Endothelial cell of umbilical vein (primary cell): ENCODE measurements around the gene TNFSF12. TPM values are rescaled to one million over a fixed set of nuclear protein-coding genes. Genes with fewer than 3 reads are reported as not detected.

Experiments used
- BruUV-seq: library from RNA; stranded (reverse); fragments of 400-500 nt; replicated peaks from 2 replicates; lab custom pipeline; 2021; lab: Mats Ljungman, UMichigan
- CTCF ChIA-PET: fragments of 300-600, 350-600 bp; sonication (Branson Sonifier 250); formaldehyde crosslinking; loops from one replicate; lab custom pipeline; 2021; ENCODE audit warnings: antibody characterized with exemption, inconsistent platforms; lab: Charles Lee
- POLR2A ChIA-PET: fragments of 300-600, 350-600 bp; sonication (Branson Sonifier 250); formaldehyde crosslinking; loops from one replicate; lab custom pipeline; 2021; ENCODE audit warnings: antibody characterized with exemption, inconsistent platforms; lab: Charles Lee
- DNase-seq: peaks from one replicate; pipeline ENCODE4 v3.0.0-alpha.2; 2011; ENCODE audit warnings: low read depth, low spot score
- FAIRE-seq: peaks from 2 replicates; lab custom pipeline; 2011; peaks lifted over from hg19 to GRCh38; lab: Jason Lieb, UNC
- H2AFZ ChIP-seq: 2 replicates; pipeline ENCODE4 v1.6.0; 2012; ENCODE audit warnings: low read depth, low read length, control low read depth, inconsistent platforms
- H3K27ac ChIP-seq: 2 replicates; pipeline ENCODE4 v1.5.1; 2011; ENCODE audit warnings: low read depth, mild to moderate bottlenecking, control low read depth, low read length, moderate library complexity; ENCODE audit not compliant: insufficient read depth
- H3K27me3 ChIP-seq, 2 experiments: 2 replicates each; pipeline versions ENCODE4 v1.6.0 to v1.6.1; 2011; ENCODE audit warnings: low read length in 2 of 2, mixed read lengths in 1 of 2; ENCODE audit not compliant: control insufficient read depth in 2 of 2, insufficient read depth in 2 of 2
- H3K36me3 ChIP-seq, 2 experiments: 2 replicates in 1 of 2; 3 replicates in 1 of 2; pipeline ENCODE4 v1.5.1; 2011; ENCODE audit warnings: low read length in 2 of 2, mild to moderate bottlenecking in 1 of 2, moderate library complexity in 1 of 2; ENCODE audit not compliant: control insufficient read depth in 2 of 2, insufficient read depth in 2 of 2; ENCODE audit errors: extremely low read depth in 1 of 2
- H3K4me1 ChIP-seq: 3 replicates; pipeline ENCODE4 v1.5.1; 2011; ENCODE audit warnings: mild to moderate bottlenecking, low read length; ENCODE audit not compliant: control insufficient read depth, insufficient read depth; ENCODE audit errors: extremely low read depth
- H3K4me2 ChIP-seq: 2 replicates; pipeline ENCODE4 v1.6.1; 2011; ENCODE audit warnings: low read length, control low read depth, mixed read lengths; ENCODE audit not compliant: insufficient read depth
- H3K4me3 ChIP-seq, 3 experiments: fragments of 200-600 bp in 1 of 3; sonication (generic), shearing (Covaris generic) in 1 of 3; replicated peaks in 1 of 3; 2 replicates each; pipeline ENCODE4 v1.5.1; 2011 to 2016; ENCODE audit warnings: control low read depth in 3 of 3, low read length in 3 of 3, mild to moderate bottlenecking in 2 of 3, inconsistent platforms in 1 of 3, low read depth in 1 of 3, moderate library complexity in 1 of 3; ENCODE audit not compliant: insufficient read depth in 1 of 3
- H3K79me2 ChIP-seq: 2 replicates; pipeline ENCODE4 v1.6.0; 2012; ENCODE audit warnings: low read length, inconsistent platforms; ENCODE audit not compliant: control insufficient read depth, insufficient read depth
- H3K9ac ChIP-seq: replicated peaks from 2 replicates; pipeline ENCODE3; 2011; ENCODE audit warnings: low read length, control low read depth; ENCODE audit not compliant: insufficient read depth; ENCODE audit errors: extremely low read depth
- H3K9me1 ChIP-seq: replicated peaks from 3 replicates; pipeline ENCODE4 v1.6.0; 2011; ENCODE audit warnings: mild to moderate bottlenecking, low read length; ENCODE audit not compliant: control insufficient read depth, insufficient read depth; ENCODE audit errors: extremely low read depth
- H3K9me3 ChIP-seq: replicated peaks from 2 replicates; pipeline ENCODE4 v1.5.1; 2012; ENCODE audit warnings: low read length, inconsistent platforms; ENCODE audit not compliant: control insufficient read depth, insufficient read depth
- H4K20me1 ChIP-seq: replicated peaks from 2 replicates; pipeline ENCODE3; 2011; ENCODE audit warnings: mild to moderate bottlenecking, low read length; ENCODE audit not compliant: control insufficient read depth, insufficient read depth; ENCODE audit errors: extremely low read depth
- EZH2 ChIP-seq: IDR thresholded peaks from 2 replicates; pipeline ENCODE4 v1.6.1; 2012; ENCODE audit warnings: borderline replicate concordance, low read depth, mild to moderate bottlenecking, moderate library complexity, low read length, inconsistent platforms; ENCODE audit not compliant: severe bottlenecking
- FOS ChIP-seq: IDR thresholded peaks from 2 replicates; pipeline ENCODE4 v1.6.1; 2011; ENCODE audit warnings: mild to moderate bottlenecking, low read length, moderate library complexity, borderline replicate concordance; ENCODE audit not compliant: insufficient read depth
- GATA2 ChIP-seq: IDR thresholded peaks from 2 replicates; pipeline ENCODE4 v1.7.0; 2011; ENCODE audit warnings: low read depth, mild to moderate bottlenecking, moderate library complexity, mixed read lengths, low read length; ENCODE audit not compliant: insufficient read length, insufficient read depth
- JUN ChIP-seq: IDR thresholded peaks from 2 replicates; pipeline ENCODE4 v1.6.1; 2011; ENCODE audit warnings: borderline replicate concordance, low read depth; ENCODE audit not compliant: insufficient read length, insufficient read depth
- MYC ChIP-seq: IDR thresholded peaks from one replicate; pipeline ENCODE4 v1.6.1; 2011; ENCODE audit warnings: mild to moderate bottlenecking, low read depth, low read length
- POLR2A ChIP-seq: IDR thresholded peaks from 2 replicates; pipeline ENCODE4 v1.6.1; 2012; ENCODE audit warnings: low read depth, mild to moderate bottlenecking, control low read depth, low read length
- POLR2AphosphoS5 ChIP-seq: IDR thresholded peaks from 2 replicates; pipeline ENCODE4 v1.6.1; 2012; ENCODE audit warnings: low read depth, mild to moderate bottlenecking, control low read depth, low read length, moderate library complexity; ENCODE audit not compliant: insufficient read depth
- dilution Hi-C: fragments of 300-500 bp; cut with MboI; formaldehyde crosslinking; loops from one replicate; pipeline ENCODE4 v1.15.0; 2019; ENCODE audit warnings: low sequenced_read_pairs; ENCODE audit not compliant: extremely low pct_ligation_motif_present
- intact Hi-C: fragments of 100-400 bp; cut with micrococcal nuclease; formaldehyde crosslinking; loops from one replicate; pipeline ENCODE4 v1.10.0; 2022
- polyA plus RNA-seq, 4 experiments: library from polyadenylated mRNA; depleted of rRNA in 3 of 4; stranded (reverse) in 3 of 4; unstranded in 1 of 4; fragments of >200 nt; gene quantifications; 2 replicates each; pipeline versions ENCODE4 v1.2.1 to v1.2.3, GENCODE V29; 2011 to 2012; ENCODE audit warnings: missing spikeins in 1 of 4
- total RNA-seq: library from RNA; stranded (reverse); gene quantifications from 2 replicates; pipeline ENCODE4 v1.2.3, GENCODE V29; 2021
- TF ChIP-seq, protein P1 (sequence below): IDR thresholded peaks from 2 replicates; pipeline ENCODE4 v1.6.1; 2011; ENCODE audit not compliant: insufficient read depth, insufficient read length
- TF ChIP-seq, protein P2 (sequence below), 2 donors: IDR thresholded peaks; 1 replicate in 1 of 2; 2 replicates in 1 of 2; pipeline ENCODE4 v1.5.1; 2011; ENCODE audit warnings: low read length in 2 of 2, mild to moderate bottlenecking in 2 of 2, moderate library complexity in 2 of 2, control low read depth in 1 of 2, inconsistent platforms in 1 of 2, low read depth in 1 of 2; ENCODE audit not compliant: insufficient read depth in 1 of 2; ENCODE audit errors: extremely low read depth in 1 of 2

The TNFSF12 gene
- total and polyA plus RNA-seq, 2 donors (not counting 3 experiments of a cell fraction or from before 2014, with no cell fraction given), result 28.4 to 39.4 TPM

DNA sequence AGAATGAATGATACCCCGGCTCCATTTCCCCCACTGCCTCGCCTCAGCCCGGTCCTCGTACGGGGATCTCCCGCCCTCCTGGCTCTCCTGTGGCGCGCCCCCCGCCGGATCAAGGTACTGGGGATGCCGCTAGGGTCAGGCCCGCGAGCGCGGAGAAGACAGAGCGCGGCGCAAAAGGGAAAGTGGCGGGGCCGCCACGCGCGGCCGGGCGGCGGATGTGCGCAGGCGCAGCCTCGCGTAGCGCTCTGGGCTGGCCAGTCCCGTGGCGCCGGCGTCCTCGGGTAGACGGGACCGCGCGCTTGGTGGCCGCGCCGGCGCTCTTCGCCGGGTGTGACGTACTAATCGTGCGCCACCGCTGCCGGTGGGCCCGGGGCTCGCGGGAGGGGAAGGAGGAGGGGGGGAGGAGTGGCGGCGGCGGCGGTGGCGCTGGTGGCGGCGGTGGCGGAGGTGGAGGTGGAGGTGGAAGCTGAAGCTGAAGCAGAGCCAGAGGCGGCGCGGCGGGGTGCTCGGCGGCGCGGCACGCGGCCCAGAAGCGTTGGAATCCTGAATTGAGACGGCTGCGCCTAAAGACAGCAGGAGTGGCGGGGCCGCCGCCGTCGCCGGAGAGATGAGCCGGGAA is 12.8 kb downstream of the TNFSF12 start, which contains the start of gene SENP3:
TSS of gene SENP3 (plus strand) at position 331 of the 619 bp plus-strand sequence. CDS start 1,158 bp downstream, outside the sequence.
- Histone ChIP-seq H3K36me3 (peaks cover 8 to 12% of the 10 kb centered on the region in 2 experiments), H3K4me3 (peak within 1 kb of the TSS; percentile 62 to 80 (median 70)), H3K4me1 (peaks cover 36% of the 10 kb centered on the region), H3K79me2 (peaks cover 39% of the 10 kb centered on the region), H3K9me3 (no peaks in the 10 kb centered on the region), H4K20me1 (no peaks in the 10 kb centered on the region), H3K9ac (peak within 1 kb of the TSS; percentile 67), H3K4me2 (peak within 1 kb of the TSS; percentile 86), H3K27ac (peak within 1 kb of the TSS; percentile 60), H3K27me3 (no peaks in the 10 kb centered on the region), H3K9me1 (no peaks in the 10 kb centered on the region), H2AFZ (peak within 1 kb of the TSS; percentile 83)
- DNase-seq (peak; percentile 85), FAIRE-seq (peak; percentile 77)
- dilution Hi-C loops (no loop called here), intact Hi-C loops (loop anchor here (1.0 to 2.0 kb wide), 11 partner anchors 11 to 237 kb away; partner anchors contain the start of genes FXR2, PLSCR3, POLR2A and TMEM256)
- ChIA-PET CTCF (interaction anchor here (0.5 to 6.7 kb wide), 23 partner anchors 9 to 371 kb away, joined by 3 to 314 read pairs (median 11); partner anchors contain the start of genes FGF11, NEURL4, NLGN2 and PLSCR3), POLR2A (no interaction called here)
- TF ChIP-seq, protein P1, sequence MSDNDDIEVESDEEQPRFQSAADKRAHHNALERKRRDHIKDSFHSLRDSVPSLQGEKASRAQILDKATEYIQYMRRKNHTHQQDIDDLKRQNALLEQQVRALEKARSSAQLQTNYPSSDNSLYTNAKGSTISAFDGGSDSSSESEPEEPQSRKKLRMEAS, result peak; percentile 4
- TF ChIP-seq POLR2A (no peak), GATA2 (no peak), JUN (no peak), EZH2 (no peak), FOS (no peak), MYC (peak; percentile 33), POLR2AphosphoS5 (peak; percentile 69)
- TF ChIP-seq, protein P2, sequence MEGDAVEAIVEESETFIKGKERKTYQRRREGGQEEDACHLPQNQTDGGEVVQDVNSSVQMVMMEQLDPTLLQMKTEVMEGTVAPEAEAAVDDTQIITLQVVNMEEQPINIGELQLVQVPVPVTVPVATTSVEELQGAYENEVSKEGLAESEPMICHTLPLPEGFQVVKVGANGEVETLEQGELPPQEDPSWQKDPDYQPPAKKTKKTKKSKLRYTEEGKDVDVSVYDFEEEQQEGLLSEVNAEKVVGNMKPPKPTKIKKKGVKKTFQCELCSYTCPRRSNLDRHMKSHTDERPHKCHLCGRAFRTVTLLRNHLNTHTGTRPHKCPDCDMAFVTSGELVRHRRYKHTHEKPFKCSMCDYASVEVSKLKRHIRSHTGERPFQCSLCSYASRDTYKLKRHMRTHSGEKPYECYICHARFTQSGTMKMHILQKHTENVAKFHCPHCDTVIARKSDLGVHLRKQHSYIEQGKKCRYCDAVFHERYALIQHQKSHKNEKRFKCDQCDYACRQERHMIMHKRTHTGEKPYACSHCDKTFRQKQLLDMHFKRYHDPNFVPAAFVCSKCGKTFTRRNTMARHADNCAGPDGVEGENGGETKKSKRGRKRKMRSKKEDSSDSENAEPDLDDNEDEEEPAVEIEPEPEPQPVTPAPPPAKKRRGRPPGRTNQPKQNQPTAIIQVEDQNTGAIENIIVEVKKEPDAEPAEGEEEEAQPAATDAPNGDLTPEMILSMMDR (IDR thresholded peaks at IDR 0.05; ENCODE audit: extremely low read depth in 1 of 2, insufficient read depth in 1 of 2, low read depth in 1 of 2, low read length in 2 of 2), result no peak
- BruUV-seq, result no TSS peak
